AG20443 (cell line): ENCODE measurements around the gene NAA60.
A peak's percentile ranks its signal among the peaks of the same experiment; 100 is the strongest.
"Not testable (repeated sequence)": the region's sequence is repeated elsewhere in the genome, so short reads cannot be mapped to it uniquely, and the experiment has no call there.

Source experiments
- DNase-seq: peaks from one replicate; pipeline ENCODE4 v3.0.0; 2012; ENCODE audit warnings: low spot score, mixed read lengths

NAA60 gene

GRCh38 chr16:3510416-3510815 lies 66.9 kb downstream of the NAA60 start:
- DNase-seq, result no peak

GRCh38 chr16:3511286-3512180 lies 68.1 kb downstream of the NAA60 start:
- DNase-seq, result no peak

GRCh38 chr16:3513892-3514583 lies 70.6 kb downstream of the NAA60 start:
- DNase-seq, result no peak

- no peak for DNase-seq
Measured at GRCh38 chr16:3514621-3515020, 71.1 kb downstream of the NAA60 start.

- DNase-seq, result no peak
Measured at GRCh38 chr16:3515897-3516296, 72.4 kb downstream of the NAA60 start.

GRCh38 chr16:3518292-3518985 lies 75.0 kb downstream of the NAA60 start:
- no peak for DNase-seq

- no peak for DNase-seq
Measured at GRCh38 chr16:3518986-3519348, 75.5 kb downstream of the NAA60 start.

GRCh38 chr16:3519581-3519980 lies 76.1 kb downstream of the NAA60 start:
- DNase-seq, result no peak

- DNase-seq, result no peak
Measured at GRCh38 chr16:3520413-3520812, 76.9 kb downstream of the NAA60 start.

GRCh38 chr16:3520841-3521240 lies 77.4 kb downstream of the NAA60 start:
- no peak for DNase-seq

GRCh38 chr16:3523281-3523680 lies 79.8 kb downstream of the NAA60 start:
- no peak for DNase-seq

- DNase-seq, result no peak
Measured at GRCh38 chr16:3525951-3526350, 82.5 kb downstream of the NAA60 start.

- DNase-seq, result not testable (repeated sequence)
Measured at GRCh38 chr16:3527216-3527829, 83.8 kb downstream of the NAA60 start.

- no peak for DNase-seq
Measured at GRCh38 chr16:3528406-3528805, 84.9 kb downstream of the NAA60 start.

- no peak for DNase-seq
Measured at GRCh38 chr16:3529175-3529574, 85.7 kb downstream of the NAA60 start.

GRCh38 chr16:3530371-3530914 lies 87.0 kb downstream of the NAA60 start:
- DNase-seq, result no peak

- no peak for DNase-seq
Measured at GRCh38 chr16:3532741-3533140, 89.3 kb downstream of the NAA60 start.

GRCh38 chr16:3534126-3534525 lies 90.6 kb downstream of the NAA60 start:
- no peak for DNase-seq

- peak; percentile 37 for DNase-seq
Measured at GRCh38 chr16:3536271-3536731, 92.8 kb downstream of the NAA60 start.
